Sciatic nerve (tissue), 2 donors: ENCODE results near the gene MZT1. TPM values are rescaled to one million over a fixed set of nuclear protein-coding genes. Genes with fewer than 3 reads are reported as not detected.
"Not testable (repeated sequence)": the region's sequence is repeated elsewhere in the genome, so short reads cannot be mapped to it uniquely, and the experiment has no call there.

Source experiments
- ATAC-seq: fragments of 200-7000 bp; cut with Tn5 transposase; one replicate; pipeline ENCODE4 v1.9.1; 2020; ENCODE audit warnings: mild to moderate bottlenecking, moderate library complexity
- DNase-seq: peaks from one replicate; pipeline ENCODE4 v3.0.0-alpha.2; 2020; ENCODE audit warnings: low spot score
- intact Hi-C: fragments of 100-400 bp; cut with DNase I; formaldehyde crosslinking; loops from one replicate; pipeline ENCODE4 v1.14.2; 2022
- total RNA-seq: library from RNA; stranded (reverse); fragmentation: NEBNext Ultra II Directional; extraction: Animal tissue kit (Norgen Biotek cat#: 25700); gene quantifications from one replicate; pipeline ENCODE4 v1.2.1, GENCODE V29; 2021
- donor health status: DM: no; HTN: no; CAD: no.
- donor health status: DM: no; HTN: no; CAD: no.

MZT1 gene
- total RNA-seq, result 9.0 TPM

GRCh38 chr13:72727417-72728289 lies at the start of gene MZT1, which contains the start of gene BORA:
Gene MZT1 (minus strand): TSS chr13:72727629. CDS start chr13:72727602, 27 bp downstream.
Gene BORA (plus strand): TSS chr13:72727923. CDS start chr13:72728941, 1,018 bp downstream.
- peak; percentile 99 for ATAC-seq
- intact Hi-C loops, result no loop called here
- DNase-seq, result peak; percentile 94

- intact Hi-C loops, result no loop called here
- ATAC-seq, result no peak
- no peak for DNase-seq
Measured at GRCh38 chr13:72774019-72774418, 46.6 kb upstream of the MZT1 start.

- intact Hi-C loops, result no loop called here
- ATAC-seq (peak; percentile 34), DNase-seq (no peak)
Measured at GRCh38 chr13:72763411-72763810, 36.0 kb upstream of the MZT1 start.

- intact Hi-C loops, result no loop called here
- ATAC-seq (no peak), DNase-seq (no peak)
Measured at GRCh38 chr13:72760189-72760588, 32.8 kb upstream of the MZT1 start.

GRCh38 chr13:72757792-72758535 lies 30.5 kb upstream of the MZT1 start:
- intact Hi-C loops, result no loop called here
- DNase-seq, result no peak
- ATAC-seq, result no peak

GRCh38 chr13:72754111-72754510 lies 26.7 kb upstream of the MZT1 start:
- intact Hi-C loops, result no loop called here
- no peak for DNase-seq
- ATAC-seq, result no peak

- ATAC-seq, result no peak
- intact Hi-C loops, result no loop called here
- DNase-seq, result no peak
Measured at GRCh38 chr13:72751220-72751619, 23.8 kb upstream of the MZT1 start.

- DNase-seq (no peak), ATAC-seq (no peak)
- intact Hi-C loops, result no loop called here
Measured at GRCh38 chr13:72745260-72745659, 17.8 kb upstream of the MZT1 start.

- DNase-seq (no peak), ATAC-seq (no peak)
- intact Hi-C loops, result no loop called here
Measured at GRCh38 chr13:72740015-72740414, 12.6 kb upstream of the MZT1 start.

- ATAC-seq (no peak), DNase-seq (no peak)
- intact Hi-C loops, result no loop called here
Measured at GRCh38 chr13:72737033-72737432, 9.6 kb upstream of the MZT1 start.

- intact Hi-C loops, result no loop called here
- ATAC-seq (no peak), DNase-seq (no peak)
Measured at GRCh38 chr13:72728290-72728605, 819 bp upstream of the MZT1 start.

- ATAC-seq (peak; percentile 40), DNase-seq (peak; percentile 73)
- intact Hi-C loops, result no loop called here
Measured at GRCh38 chr13:72726726-72727416, 558 bp downstream of the MZT1 start.

- intact Hi-C loops, DNase-seq, ATAC-seq: not testable (repeated sequence)
Measured at GRCh38 chr13:72726185-72726584, 1.2 kb downstream of the MZT1 start.

- no peak for ATAC-seq
- intact Hi-C loops, result no loop called here
- DNase-seq, result no peak
Measured at GRCh38 chr13:72716776-72717175, 10.7 kb downstream of the MZT1 start.

GRCh38 chr13:72700509-72700908 lies 26.9 kb downstream of the MZT1 start:
- intact Hi-C loops, result no loop called here
- ATAC-seq (no peak), DNase-seq (no peak)

- no peak for DNase-seq
- intact Hi-C loops, result no loop called here
- ATAC-seq, result no peak
Measured at GRCh38 chr13:72698164-72698563, 29.3 kb downstream of the MZT1 start.

- no peak for DNase-seq
- intact Hi-C loops, result no loop called here
- ATAC-seq, result no peak
Measured at GRCh38 chr13:72696579-72696978, 30.9 kb downstream of the MZT1 start.

GRCh38 chr13:72694314-72694713 lies 33.1 kb downstream of the MZT1 start:
- intact Hi-C loops, result no loop called here
- ATAC-seq (no peak), DNase-seq (no peak)

GRCh38 chr13:72693832-72694231 lies 33.6 kb downstream of the MZT1 start:
- DNase-seq, result no peak
- ATAC-seq, result no peak
- intact Hi-C loops, result no loop called here
